HG03159 (cell line): ENCODE data around the gene FUT1.
"Not testable (repeated sequence)": the region's sequence is repeated elsewhere in the genome, so short reads cannot be mapped to it uniquely, and the experiment has no call there.

ENCODE experiments used
- ATAC-seq: cut with Tn5 transposase; IDR thresholded peaks from one replicate; pipeline ENCODE4 v1.9.1; 2021; ENCODE audit warnings: mild to moderate bottlenecking, moderate library complexity; ENCODE audit not compliant: unreplicated experiment

FUT1 gene

GRCh38 chr19:48768994-48769713 is 16.7 kb upstream of the FUT1 start:
- no peak for ATAC-seq

GRCh38 chr19:48768171-48768753 is 15.8 kb upstream of the FUT1 start:
- ATAC-seq, result not testable (repeated sequence)

GRCh38 chr19:48765816-48766215 is 13.4 kb upstream of the FUT1 start:
- not testable (repeated sequence) for ATAC-seq

- no peak for ATAC-seq
Measured at GRCh38 chr19:48760504-48761205, 8.2 kb upstream of the FUT1 start.

GRCh38 chr19:48757741-48758144 is 5.3 kb upstream of the FUT1 start:
- no peak for ATAC-seq

GRCh38 chr19:48757089-48757675 is 4.7 kb upstream of the FUT1 start:
- no peak for ATAC-seq

- ATAC-seq, result no peak
Measured at GRCh38 chr19:48756686-48757085, 4.2 kb upstream of the FUT1 start.

- ATAC-seq, result no peak
Measured at GRCh38 chr19:48756212-48756611, 3.8 kb upstream of the FUT1 start.

- ATAC-seq, result no peak
Measured at GRCh38 chr19:48755787-48756186, 3.3 kb upstream of the FUT1 start.

- no peak for ATAC-seq
Measured at GRCh38 chr19:48755084-48755641, 2.7 kb upstream of the FUT1 start, which contains the start of gene FGF21. Gene FGF21, plus strand, starts transcription at chr19:48755524. Its CDS starts 713 bp downstream, at chr19:48756237.

- ATAC-seq, result no peak
Measured at GRCh38 chr19:48751845-48752495, 471 bp downstream of the FUT1 start.

GRCh38 chr19:48750771-48751504 is 1.5 kb downstream of the FUT1 start:
- ATAC-seq, result no peak

GRCh38 chr19:48750351-48750750 is 2.1 kb downstream of the FUT1 start:
- no peak for ATAC-seq

GRCh38 chr19:48749571-48750198 is 2.8 kb downstream of the FUT1 start:
- no peak for ATAC-seq

GRCh38 chr19:48746738-48747575 is 5.5 kb downstream of the FUT1 start, which contains the start of gene IZUMO1:
Gene IZUMO1, minus strand, starts transcription at chr19:48746909. Its CDS starts 1,050 bp downstream, at chr19:48745859.
- no peak for ATAC-seq

- no peak for ATAC-seq
Measured at GRCh38 chr19:48746110-48746509, 6.3 kb downstream of the FUT1 start.

- ATAC-seq, result no peak
Measured at GRCh38 chr19:48745208-48745995, 7.0 kb downstream of the FUT1 start.

GRCh38 chr19:48742096-48742495 is 10.3 kb downstream of the FUT1 start:
- no peak for ATAC-seq
